IPS-18a (cell line): Measurements from ENCODE around the gene CHMP1A.

Experiments
- H3K27ac ChIP-seq: one replicate; pipeline ENCODE4 v1.5.1; 2013; ENCODE audit warnings: low read length
- H3K27me3 ChIP-seq: one replicate; pipeline ENCODE4 v1.6.1; 2013; ENCODE audit warnings: mild to moderate bottlenecking, low read length; ENCODE audit not compliant: control insufficient read depth, insufficient read depth
- H3K36me3 ChIP-seq: one replicate; pipeline ENCODE4 v1.6.1; 2013; ENCODE audit warnings: low read depth, low read length; ENCODE audit not compliant: control insufficient read depth
- H3K4me1 ChIP-seq: one replicate; pipeline ENCODE4 v1.6.1; 2013; ENCODE audit warnings: low read depth, low read length; ENCODE audit not compliant: control insufficient read depth
- H3K4me3 ChIP-seq: one replicate; pipeline ENCODE4 v1.5.1; 2013; ENCODE audit warnings: low read length
- H3K9ac ChIP-seq: one replicate; pipeline ENCODE4 v1.6.1; 2013; ENCODE audit warnings: mild to moderate bottlenecking, low read length, moderate library complexity
- H3K9me3 ChIP-seq: one replicate; pipeline ENCODE4 v1.6.1; 2013; ENCODE audit warnings: low read depth, low read length; ENCODE audit not compliant: control insufficient read depth

Gene CHMP1A

GRCh38 chr16:89633064-89633631 is 24.4 kb downstream of the CHMP1A start:
- Histone ChIP-seq H3K27me3 (no peaks in the 10 kb centered on the region), H3K4me1 (no peaks in the 10 kb centered on the region), H3K9me3 (no peaks in the 10 kb centered on the region), H3K36me3 (no peaks in the 10 kb centered on the region), H3K9ac (no peak overlapping the region), H3K4me3 (no peak overlapping the region), H3K27ac (no peak overlapping the region)

GRCh38 chr16:89629827-89630610 is 27.5 kb downstream of the CHMP1A start:
- Histone ChIP-seq H3K4me1 (peaks cover under 1% of the 10 kb centered on the region), H3K27ac (no peak overlapping the region), H3K36me3 (no peaks in the 10 kb centered on the region), H3K9me3 (no peaks in the 10 kb centered on the region), H3K9ac (no peak overlapping the region), H3K4me3 (no peak overlapping the region), H3K27me3 (peaks cover 6% of the 10 kb centered on the region)

- H3K9ac ChIP-seq, result no peak overlapping the region
- peaks cover 12% of the 10 kb centered on the region for H3K4me1 ChIP-seq
- no peaks in the 10 kb centered on the region for H3K9me3 ChIP-seq
- no peaks in the 10 kb centered on the region for H3K36me3 ChIP-seq
- peaks cover 30% of the 10 kb centered on the region for H3K27me3 ChIP-seq
- no peak overlapping the region for H3K27ac ChIP-seq
- H3K4me3 ChIP-seq, result no peak overlapping the region
Measured at GRCh38 chr16:89624777-89625761, 32.4 kb downstream of the CHMP1A start.

GRCh38 chr16:89623511-89624261 is 33.8 kb downstream of the CHMP1A start:
- no peaks in the 10 kb centered on the region for H3K36me3 ChIP-seq
- H3K9ac ChIP-seq, result no peak overlapping the region
- H3K4me1 ChIP-seq, result peaks cover 12% of the 10 kb centered on the region
- peaks cover 30% of the 10 kb centered on the region for H3K27me3 ChIP-seq
- H3K4me3 ChIP-seq, result no peak overlapping the region
- H3K27ac ChIP-seq, result no peak overlapping the region
- no peaks in the 10 kb centered on the region for H3K9me3 ChIP-seq

GRCh38 chr16:89621698-89622409 is 35.7 kb downstream of the CHMP1A start:
- H3K27ac ChIP-seq, result no peak overlapping the region
- no peaks in the 10 kb centered on the region for H3K9me3 ChIP-seq
- H3K9ac ChIP-seq, result no peak overlapping the region
- no peak overlapping the region for H3K4me3 ChIP-seq
- H3K4me1 ChIP-seq, result peaks cover 12% of the 10 kb centered on the region
- H3K36me3 ChIP-seq, result no peaks in the 10 kb centered on the region
- peaks cover 30% of the 10 kb centered on the region for H3K27me3 ChIP-seq

- Histone ChIP-seq H3K9me3 (no peaks in the 10 kb centered on the region), H3K9ac (no peak overlapping the region), H3K27me3 (peaks cover 30% of the 10 kb centered on the region), H3K4me1 (peaks cover 12% of the 10 kb centered on the region), H3K27ac (no peak overlapping the region), H3K36me3 (no peaks in the 10 kb centered on the region), H3K4me3 (no peak overlapping the region)
Measured at GRCh38 chr16:89621136-89621697, 36.3 kb downstream of the CHMP1A start.

GRCh38 chr16:89620406-89620841 is 37.1 kb downstream of the CHMP1A start:
- no peak overlapping the region for H3K4me3 ChIP-seq
- peaks cover 12% of the 10 kb centered on the region for H3K4me1 ChIP-seq
- no peaks in the 10 kb centered on the region for H3K36me3 ChIP-seq
- no peak overlapping the region for H3K9ac ChIP-seq
- peaks cover 28% of the 10 kb centered on the region for H3K27me3 ChIP-seq
- no peak overlapping the region for H3K27ac ChIP-seq
- no peaks in the 10 kb centered on the region for H3K9me3 ChIP-seq

- no peaks in the 10 kb centered on the region for H3K9me3 ChIP-seq
- H3K27ac ChIP-seq, result no peak overlapping the region
- no peaks in the 10 kb centered on the region for H3K36me3 ChIP-seq
- no peak overlapping the region for H3K9ac ChIP-seq
- H3K4me1 ChIP-seq, result peaks cover 10% of the 10 kb centered on the region
- H3K27me3 ChIP-seq, result peaks cover 22% of the 10 kb centered on the region
- no peak overlapping the region for H3K4me3 ChIP-seq
Measured at GRCh38 chr16:89619840-89620239, 37.7 kb downstream of the CHMP1A start.

- no peak overlapping the region for H3K9ac ChIP-seq
- H3K27me3 ChIP-seq, result peaks cover 8% of the 10 kb centered on the region
- no peaks in the 10 kb centered on the region for H3K36me3 ChIP-seq
- no peak overlapping the region for H3K4me3 ChIP-seq
- H3K27ac ChIP-seq, result no peak overlapping the region
- peaks cover 3% of the 10 kb centered on the region for H3K4me1 ChIP-seq
- no peaks in the 10 kb centered on the region for H3K9me3 ChIP-seq
Measured at GRCh38 chr16:89618109-89618998, 39.2 kb downstream of the CHMP1A start.

GRCh38 chr16:89617036-89617435 is 40.5 kb downstream of the CHMP1A start:
- no peak overlapping the region for H3K9ac ChIP-seq
- no peak overlapping the region for H3K27ac ChIP-seq
- H3K9me3 ChIP-seq, result no peaks in the 10 kb centered on the region
- H3K4me3 ChIP-seq, result no peak overlapping the region
- H3K4me1 ChIP-seq, result peaks cover 3% of the 10 kb centered on the region
- no peaks in the 10 kb centered on the region for H3K27me3 ChIP-seq
- no peaks in the 10 kb centered on the region for H3K36me3 ChIP-seq
